ENCODE results near the gene KCTD3.

Gene KCTD3

GRCh38 chr1:215542301-215542700 lies 24.8 kb upstream of the KCTD3 start:
- Histone ChIP-seq H3K23ac (ENCODE audit: low read length) (no peak overlapping the region), H2AFZ (ENCODE audit: insufficient read depth, low read length, poor library complexity) (no peak overlapping the region), H3K4me3 (ENCODE audit: low read depth, low read length) (no peak overlapping the region), H3K9me3 (ENCODE audit: insufficient read depth, low read depth, low read length) (no peaks in the 10 kb centered on the region), H3K27me3 (ENCODE audit: insufficient read depth, low read length) (no peaks in the 10 kb centered on the region), H2AK5ac (ENCODE audit: low read length) (no peak overlapping the region), H3K79me1 (ENCODE audit: low read length) (no peaks in the 10 kb centered on the region), H3K4me2 (ENCODE audit: low read length) (no peak overlapping the region), H3K4me1 (ENCODE audit: control insufficient read depth in 1 of 2, insufficient read depth in 2 of 2, low read length in 2 of 2) (no peaks in the 10 kb centered on the region), H3K4ac (ENCODE audit: low read depth, low read length) (no peak overlapping the region), H2BK12ac (ENCODE audit: low read length) (no peak overlapping the region), H3K14ac (ENCODE audit: low read length) (no peak overlapping the region), H3K18ac (ENCODE audit: low read length) (no peak overlapping the region), H4K8ac (ENCODE audit: low read depth, low read length) (no peak overlapping the region), H4K12ac (ENCODE audit: low read depth, low read length) (no peak overlapping the region), H3K36me3 (ENCODE audit: control insufficient read depth in 1 of 2, insufficient read depth in 2 of 2, low read length in 2 of 2) (no peaks in the 10 kb centered on the region), H2BK5ac (ENCODE audit: low read depth, low read length, poor library complexity) (no peak overlapping the region), H3K9ac (ENCODE audit: low read length) (no peak overlapping the region), H2BK120ac (ENCODE audit: insufficient read depth, low read length, poor library complexity) (no peak overlapping the region), H4K91ac (ENCODE audit: low read depth, low read length) (no peak overlapping the region), H3K79me2 (ENCODE audit: control insufficient read depth, insufficient read depth, low read length, poor library complexity) (no peaks in the 10 kb centered on the region), H3K27ac (ENCODE audit: low read depth, low read length) (no peak overlapping the region)
- WGBS (ENCODE audit: extremely low coverage, insufficient coverage, insufficient read length): no CpG with 5 or more reads among the region's 1 CpG
- no peak for DNase-seq

- H3K9ac ChIP-seq (ENCODE audit: low read length): no peak overlapping the region
- H4K12ac ChIP-seq (ENCODE audit: low read depth, low read length): no peak overlapping the region
- H2BK5ac ChIP-seq (ENCODE audit: low read depth, low read length, poor library complexity): no peak overlapping the region
- no peaks in the 10 kb centered on the region for H3K9me3 ChIP-seq (ENCODE audit: insufficient read depth, low read depth, low read length)
- no peaks in the 10 kb centered on the region for H3K27me3 ChIP-seq (ENCODE audit: insufficient read depth, low read length)
- no peak overlapping the region for H3K23ac ChIP-seq (ENCODE audit: low read length)
- H3K4me2 ChIP-seq (ENCODE audit: low read length): no peak overlapping the region
- no peak overlapping the region for H3K18ac ChIP-seq (ENCODE audit: low read length)
- H2AK5ac ChIP-seq (ENCODE audit: low read length): no peak overlapping the region
- no peak overlapping the region for H3K4ac ChIP-seq (ENCODE audit: low read depth, low read length)
- no peaks in the 10 kb centered on the region for H3K36me3 ChIP-seq (ENCODE audit: control insufficient read depth in 1 of 2, insufficient read depth in 2 of 2, low read length in 2 of 2)
- H2AFZ ChIP-seq (ENCODE audit: insufficient read depth, low read length, poor library complexity): no peak overlapping the region
- H3K27ac ChIP-seq (ENCODE audit: low read depth, low read length): no peak overlapping the region
- H3K4me1 ChIP-seq (ENCODE audit: control insufficient read depth in 1 of 2, insufficient read depth in 2 of 2, low read length in 2 of 2): no peaks in the 10 kb centered on the region
- no peak overlapping the region for H2BK120ac ChIP-seq (ENCODE audit: insufficient read depth, low read length, poor library complexity)
- H3K14ac ChIP-seq (ENCODE audit: low read length): no peak overlapping the region
- no peak overlapping the region for H2BK12ac ChIP-seq (ENCODE audit: low read length)
- peak in 1 of 2 donors; percentile 15 for DNase-seq
- no CpG with 5 or more reads among the region's 2 CpGs for WGBS (ENCODE audit: extremely low coverage, insufficient coverage, insufficient read length)
- no peak overlapping the region for H4K8ac ChIP-seq (ENCODE audit: low read depth, low read length)
- H4K91ac ChIP-seq (ENCODE audit: low read depth, low read length): no peak overlapping the region
- H3K79me2 ChIP-seq (ENCODE audit: control insufficient read depth, insufficient read depth, low read length, poor library complexity): no peaks in the 10 kb centered on the region
- H3K79me1 ChIP-seq (ENCODE audit: low read length): no peaks in the 10 kb centered on the region
- no peak overlapping the region for H3K4me3 ChIP-seq (ENCODE audit: low read depth, low read length)
Observed at GRCh38 chr1:215543191-215543606, 23.9 kb upstream of the KCTD3 start.

GRCh38 chr1:215543806-215544205 lies 23.3 kb upstream of the KCTD3 start:
- Histone ChIP-seq H2AK5ac (ENCODE audit: low read length) (no peak overlapping the region), H3K79me1 (ENCODE audit: low read length) (no peaks in the 10 kb centered on the region), H3K27me3 (ENCODE audit: insufficient read depth, low read length) (no peaks in the 10 kb centered on the region), H3K4me1 (ENCODE audit: control insufficient read depth in 1 of 2, insufficient read depth in 2 of 2, low read length in 2 of 2) (no peaks in the 10 kb centered on the region), H4K12ac (ENCODE audit: low read depth, low read length) (no peak overlapping the region), H4K91ac (ENCODE audit: low read depth, low read length) (no peak overlapping the region), H2BK120ac (ENCODE audit: insufficient read depth, low read length, poor library complexity) (no peak overlapping the region), H3K9me3 (ENCODE audit: insufficient read depth, low read depth, low read length) (no peaks in the 10 kb centered on the region), H3K9ac (ENCODE audit: low read length) (no peak overlapping the region), H3K14ac (ENCODE audit: low read length) (no peak overlapping the region), H3K4me3 (ENCODE audit: low read depth, low read length) (no peak overlapping the region), H2BK12ac (ENCODE audit: low read length) (no peak overlapping the region), H3K4ac (ENCODE audit: low read depth, low read length) (no peak overlapping the region), H3K4me2 (ENCODE audit: low read length) (no peak overlapping the region), H4K8ac (ENCODE audit: low read depth, low read length) (no peak overlapping the region), H3K27ac (ENCODE audit: low read depth, low read length) (no peak overlapping the region), H2BK5ac (ENCODE audit: low read depth, low read length, poor library complexity) (no peak overlapping the region), H3K36me3 (ENCODE audit: control insufficient read depth in 1 of 2, insufficient read depth in 2 of 2, low read length in 2 of 2) (no peaks in the 10 kb centered on the region), H3K18ac (ENCODE audit: low read length) (no peak overlapping the region), H3K23ac (ENCODE audit: low read length) (no peak overlapping the region), H3K79me2 (ENCODE audit: control insufficient read depth, insufficient read depth, low read length, poor library complexity) (no peaks in the 10 kb centered on the region), H2AFZ (ENCODE audit: insufficient read depth, low read length, poor library complexity) (no peak overlapping the region)
- DNase-seq: no peak
- WGBS (ENCODE audit: extremely low coverage, insufficient coverage, insufficient read length): no CpG with 5 or more reads among the region's 2 CpGs

GRCh38 chr1:215544566-215544965 lies 22.5 kb upstream of the KCTD3 start:
- H2AFZ ChIP-seq (ENCODE audit: insufficient read depth, low read length, poor library complexity): no peak overlapping the region
- no peaks in the 10 kb centered on the region for H3K27me3 ChIP-seq (ENCODE audit: insufficient read depth, low read length)
- H3K4ac ChIP-seq (ENCODE audit: low read depth, low read length): no peak overlapping the region
- no peaks in the 10 kb centered on the region for H3K4me1 ChIP-seq (ENCODE audit: control insufficient read depth in 1 of 2, insufficient read depth in 2 of 2, low read length in 2 of 2)
- H3K23ac ChIP-seq (ENCODE audit: low read length): no peak overlapping the region
- H3K36me3 ChIP-seq (ENCODE audit: control insufficient read depth in 1 of 2, insufficient read depth in 2 of 2, low read length in 2 of 2): no peaks in the 10 kb centered on the region
- no peak overlapping the region for H2AK5ac ChIP-seq (ENCODE audit: low read length)
- H2BK120ac ChIP-seq (ENCODE audit: insufficient read depth, low read length, poor library complexity): no peak overlapping the region
- no peak overlapping the region for H2BK5ac ChIP-seq (ENCODE audit: low read depth, low read length, poor library complexity)
- no peak overlapping the region for H2BK12ac ChIP-seq (ENCODE audit: low read length)
- H3K9ac ChIP-seq (ENCODE audit: low read length): no peak overlapping the region
- H3K4me2 ChIP-seq (ENCODE audit: low read length): no peak overlapping the region
- no peak overlapping the region for H4K12ac ChIP-seq (ENCODE audit: low read depth, low read length)
- no peaks in the 10 kb centered on the region for H3K79me1 ChIP-seq (ENCODE audit: low read length)
- no peak overlapping the region for H4K91ac ChIP-seq (ENCODE audit: low read depth, low read length)
- H3K27ac ChIP-seq (ENCODE audit: low read depth, low read length): no peak overlapping the region
- no peaks in the 10 kb centered on the region for H3K9me3 ChIP-seq (ENCODE audit: insufficient read depth, low read depth, low read length)
- H3K18ac ChIP-seq (ENCODE audit: low read length): no peak overlapping the region
- no peak overlapping the region for H3K4me3 ChIP-seq (ENCODE audit: low read depth, low read length)
- no peaks in the 10 kb centered on the region for H3K79me2 ChIP-seq (ENCODE audit: control insufficient read depth, insufficient read depth, low read length, poor library complexity)
- no peak overlapping the region for H3K14ac ChIP-seq (ENCODE audit: low read length)
- DNase-seq: no peak
- no CpG with 5 or more reads among the region's 5 CpGs for WGBS (ENCODE audit: extremely low coverage, insufficient coverage, insufficient read length)
- no peak overlapping the region for H4K8ac ChIP-seq (ENCODE audit: low read depth, low read length)
